ENCODE measurements around the gene GLIS2.

GLIS2 gene

DNA sequence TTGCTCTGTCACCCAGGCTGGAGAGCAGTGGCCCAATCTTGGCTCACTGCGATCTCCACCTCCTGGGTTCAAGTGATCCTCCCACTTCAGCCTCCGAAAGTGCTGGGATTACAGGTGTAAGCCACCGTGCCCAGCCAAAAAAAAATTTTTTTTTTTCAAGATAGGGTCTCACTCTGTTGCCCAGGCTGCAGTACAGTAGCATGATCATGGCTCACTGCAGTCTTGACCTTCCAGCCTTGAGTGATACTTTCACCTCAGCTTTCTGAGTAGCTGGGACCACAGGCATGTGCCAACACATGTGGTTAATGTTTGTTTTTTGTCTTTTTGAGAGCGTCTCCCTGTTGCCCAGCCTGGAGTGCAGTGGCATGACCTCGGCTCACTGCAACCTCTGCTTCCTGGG lies 37.0 kb downstream of the GLIS2 start:
- DNase-seq (ENCODE audit: low read depth): no peak

DNA sequence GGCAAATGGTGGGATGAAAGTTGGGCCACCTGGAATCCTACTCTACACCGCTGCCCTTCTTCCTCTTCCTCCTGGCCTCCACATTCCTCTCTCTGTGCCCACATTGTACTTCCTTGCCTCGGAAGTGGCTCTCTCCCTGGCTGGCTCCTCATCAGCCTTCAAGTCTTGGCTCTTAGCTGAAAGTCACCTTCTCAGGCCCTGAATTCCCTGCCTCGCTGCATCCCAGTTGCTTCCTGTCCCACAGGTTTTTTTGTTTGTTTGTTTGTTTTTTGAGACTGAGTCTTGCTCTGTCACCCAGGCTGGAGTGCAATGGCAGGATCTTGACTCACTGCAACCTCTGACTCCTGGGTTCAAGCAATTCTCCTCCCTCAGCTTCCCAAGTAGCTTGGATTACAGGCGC lies 37.8 kb downstream of the GLIS2 start:
- DNase-seq (ENCODE audit: low read depth): no peak

DNA sequence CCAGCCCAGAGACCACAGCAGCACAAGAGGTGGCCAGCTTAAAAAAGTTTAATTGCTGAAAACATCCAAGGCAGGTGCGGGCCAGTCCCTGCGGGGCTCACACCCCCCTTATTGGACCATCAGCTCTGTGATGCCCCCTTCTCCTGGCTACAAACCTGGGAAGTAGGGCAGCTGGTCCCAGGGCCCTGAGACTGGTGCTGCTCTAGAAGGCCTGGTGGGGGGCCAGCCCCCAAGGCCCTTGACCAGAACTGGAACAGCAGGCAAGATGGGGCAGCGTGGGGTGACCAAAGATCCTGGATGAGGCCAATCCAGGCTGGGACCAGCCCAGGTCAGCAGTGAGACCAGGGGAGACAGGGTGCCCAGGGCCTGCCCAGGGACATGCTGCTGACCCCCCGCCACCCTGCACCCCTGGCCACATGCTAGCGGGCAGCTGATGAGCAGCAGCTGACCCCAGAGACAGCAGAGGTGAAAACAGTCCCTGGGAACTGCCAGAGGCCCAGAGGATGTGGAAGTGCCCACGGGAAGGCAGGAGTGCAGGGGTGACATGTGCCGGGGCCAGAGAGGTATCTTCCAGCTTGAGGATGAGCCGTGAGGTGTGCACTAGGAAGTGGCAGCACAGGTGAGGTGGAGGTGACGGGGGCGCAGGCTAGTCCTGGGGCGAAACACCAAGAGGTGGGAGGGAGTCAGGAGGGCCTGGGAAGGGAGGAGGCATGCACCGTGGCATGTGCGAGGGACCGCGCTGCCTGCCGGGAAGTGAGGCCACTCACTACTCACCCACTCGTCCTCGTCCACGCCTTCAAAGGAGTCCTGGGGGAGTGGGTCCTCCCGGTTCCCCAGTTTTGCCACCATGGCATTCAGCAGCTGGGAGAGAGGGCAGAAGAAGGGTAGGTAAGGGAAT lies 38.9 kb downstream of the GLIS2 start:
- no peak for DNase-seq (ENCODE audit: low read depth)

DNA sequence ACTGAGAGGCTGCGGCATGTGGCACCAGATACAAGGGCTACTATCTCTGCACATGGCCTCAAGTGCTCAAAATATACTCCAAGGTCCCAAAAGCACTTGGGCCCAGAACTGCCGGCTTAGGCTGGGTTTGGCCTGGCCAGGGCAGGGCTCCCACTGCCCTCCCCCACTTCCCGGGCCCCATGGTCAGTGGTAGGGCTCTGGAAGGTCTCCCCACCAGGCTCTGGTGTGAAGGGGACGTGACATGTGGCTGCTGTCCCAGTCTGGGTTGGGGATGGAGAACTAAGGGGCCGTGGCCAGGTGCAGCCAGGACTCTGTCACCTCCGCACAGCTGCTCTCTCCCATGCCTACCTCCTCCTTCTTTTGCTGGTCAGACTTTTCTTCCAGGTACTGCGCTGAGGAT lies 41.0 kb downstream of the GLIS2 start:
- DNase-seq (ENCODE audit: low read depth): no peak

DNA sequence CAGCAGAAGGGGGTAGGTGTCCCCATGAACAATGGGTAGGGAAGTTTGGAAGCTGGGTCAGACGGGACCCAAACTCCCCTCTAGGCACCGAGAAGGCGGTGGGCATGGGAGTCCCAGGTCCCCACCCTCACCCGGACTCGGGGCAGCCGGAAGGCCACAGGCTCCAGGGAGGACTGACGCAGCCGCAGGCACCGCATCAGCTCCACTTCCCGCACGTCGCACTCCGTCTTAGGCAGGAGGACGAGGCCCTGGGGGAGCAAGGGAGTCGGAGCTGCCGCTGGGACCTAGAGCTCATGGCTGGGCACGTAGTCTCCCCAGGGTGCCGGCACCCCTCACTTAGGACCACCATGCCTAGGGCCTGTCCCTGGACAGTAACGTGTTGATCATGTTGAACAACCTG lies 42.4 kb downstream of the GLIS2 start:
- DNase-seq (ENCODE audit: low read depth): no peak

DNA sequence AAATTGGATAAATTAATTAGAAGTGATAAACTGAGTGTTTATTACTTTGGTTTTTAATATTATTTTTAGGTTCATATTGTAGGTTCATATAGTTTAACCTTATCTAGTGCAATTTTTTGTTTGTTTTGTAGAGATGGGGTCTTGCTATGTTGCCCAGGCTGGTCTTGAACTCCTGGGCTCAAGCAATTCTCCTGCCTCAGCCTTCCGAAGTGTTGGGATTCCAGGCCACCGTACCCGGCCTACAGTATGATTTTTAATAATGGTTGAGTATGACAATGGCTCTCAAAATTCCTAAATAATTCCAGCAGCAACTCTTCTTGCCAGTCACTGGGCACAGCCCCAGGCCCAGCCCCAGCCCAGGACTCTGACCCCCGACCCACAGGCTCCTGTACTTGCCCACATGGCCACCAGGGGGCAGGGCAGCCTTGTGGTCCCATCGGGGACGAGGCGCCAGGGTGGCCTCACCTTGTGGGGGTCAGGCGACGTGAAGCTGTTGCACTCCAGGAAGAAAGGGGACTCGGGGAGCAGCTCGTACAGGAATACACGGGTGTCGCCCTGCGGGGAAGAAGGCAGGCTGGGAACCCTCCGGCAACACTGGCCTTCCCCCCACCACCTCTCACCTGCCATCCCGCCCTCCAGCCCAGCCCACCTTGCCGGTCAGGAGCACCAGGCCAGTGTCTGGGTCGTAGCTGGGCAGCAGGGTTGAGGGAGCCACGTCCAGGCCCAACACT lies 43.1 kb downstream of the GLIS2 start:
- no peak for DNase-seq (ENCODE audit: low read depth)

DNA sequence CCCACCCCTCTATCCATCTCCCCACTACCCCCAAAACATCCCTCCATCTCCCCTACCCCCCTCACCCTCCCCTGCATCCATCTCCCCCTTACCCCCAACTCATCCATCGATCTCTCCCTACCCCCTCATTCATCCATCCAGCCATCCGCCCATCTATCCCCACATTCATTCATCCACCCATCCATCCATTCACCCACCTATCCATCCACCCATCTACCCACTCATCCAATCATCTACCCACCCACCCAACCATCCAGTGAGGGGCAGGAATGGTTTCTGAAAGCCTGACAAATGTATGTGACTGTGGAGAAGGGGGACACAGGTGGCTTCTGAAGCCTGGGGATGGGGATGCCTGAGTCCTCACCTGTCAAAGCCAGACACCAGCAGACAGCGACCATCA lies 44.0 kb downstream of the GLIS2 start:
- DNase-seq (ENCODE audit: low read depth): no peak

DNA sequence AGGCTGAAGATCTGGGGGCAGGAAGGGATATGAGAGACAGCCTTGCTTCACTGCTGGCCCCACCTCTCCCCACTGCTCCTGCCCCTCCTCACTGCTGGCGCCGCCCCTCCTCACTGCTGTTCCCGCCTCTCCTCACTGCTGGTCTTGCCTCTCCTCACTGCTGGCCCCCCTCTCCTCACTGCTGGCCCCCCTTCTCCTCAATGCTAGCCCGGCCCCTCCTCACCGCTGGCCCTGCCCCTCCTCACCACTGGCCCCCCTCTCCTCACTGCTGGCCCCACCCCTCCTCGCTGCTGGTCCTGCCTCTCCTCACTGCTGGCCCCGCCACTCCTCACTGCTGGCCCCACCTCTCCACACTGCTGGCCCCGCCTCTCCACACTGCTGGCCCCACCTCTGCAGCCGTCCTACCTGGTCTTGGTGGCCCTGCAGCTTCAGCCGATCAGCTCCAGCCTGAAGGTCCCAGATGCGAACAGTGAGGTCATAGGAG lies 44.7 kb downstream of the GLIS2 start:
- no peak for DNase-seq (ENCODE audit: low read depth)

DNA sequence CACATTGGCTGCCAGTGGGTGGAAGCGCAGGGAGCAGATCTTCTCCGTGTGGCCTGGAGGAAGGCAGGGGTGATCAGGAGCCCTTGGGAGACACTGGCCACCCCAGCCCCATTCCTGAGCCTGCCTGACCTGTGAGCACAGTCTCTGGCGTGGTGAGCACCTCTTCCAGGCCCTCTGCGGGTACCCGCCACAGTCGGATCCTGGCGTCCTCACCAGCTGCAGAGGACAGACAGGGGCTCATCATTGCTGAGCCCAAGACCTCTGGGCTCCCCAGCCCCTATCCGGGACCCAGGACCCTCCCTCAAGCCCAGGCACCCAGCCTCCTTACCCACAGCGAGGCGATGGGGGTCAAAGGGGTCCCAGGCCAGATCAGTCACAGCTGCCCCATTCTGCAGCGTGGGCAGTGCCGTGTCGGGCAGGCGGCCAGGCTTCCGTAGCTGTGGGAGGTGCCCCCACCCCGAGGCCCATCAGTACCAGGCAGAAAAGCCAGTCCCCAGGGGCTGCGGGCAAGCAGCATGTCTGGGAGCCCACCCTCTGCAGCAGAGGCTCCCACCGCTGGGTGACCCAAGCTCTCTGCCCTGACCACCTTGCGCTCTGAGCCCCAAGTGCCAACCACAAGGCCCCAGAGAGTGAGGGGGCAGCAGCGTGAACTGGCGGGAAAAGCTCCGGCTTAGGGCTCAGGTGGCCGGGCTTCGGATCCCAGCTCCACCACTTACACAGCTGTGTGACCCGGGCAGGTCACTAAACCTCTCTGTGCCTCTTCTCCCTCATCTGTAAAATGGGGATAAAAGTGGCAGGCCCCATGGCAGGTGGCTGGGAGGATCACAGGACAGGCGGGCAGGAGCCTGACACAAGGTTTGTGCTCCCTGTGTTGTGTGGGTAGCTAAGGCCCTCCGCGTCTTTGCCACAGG lies 45.4 kb downstream of the GLIS2 start:
- DNase-seq (ENCODE audit: low read depth): no peak

DNA sequence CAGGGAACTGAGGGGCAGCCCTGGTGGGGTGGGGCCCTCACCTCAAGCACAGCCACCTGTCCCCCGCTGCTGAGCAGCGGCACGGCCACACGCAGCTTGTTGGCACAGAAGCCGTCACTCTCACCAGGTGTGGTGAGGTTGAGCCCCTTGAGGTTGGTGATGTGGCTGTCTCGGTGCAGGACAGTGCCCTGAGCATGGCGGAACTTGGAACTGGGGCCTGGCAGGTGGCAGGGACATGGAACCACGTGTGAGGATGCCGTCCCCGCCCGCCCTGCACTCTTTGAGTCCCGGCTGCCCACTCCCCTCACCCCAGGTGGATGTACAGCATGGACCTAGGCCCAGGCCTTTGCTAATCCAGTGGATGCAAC lies 46.1 kb downstream of the GLIS2 start:
- DNase-seq (ENCODE audit: low read depth): no peak

DNA sequence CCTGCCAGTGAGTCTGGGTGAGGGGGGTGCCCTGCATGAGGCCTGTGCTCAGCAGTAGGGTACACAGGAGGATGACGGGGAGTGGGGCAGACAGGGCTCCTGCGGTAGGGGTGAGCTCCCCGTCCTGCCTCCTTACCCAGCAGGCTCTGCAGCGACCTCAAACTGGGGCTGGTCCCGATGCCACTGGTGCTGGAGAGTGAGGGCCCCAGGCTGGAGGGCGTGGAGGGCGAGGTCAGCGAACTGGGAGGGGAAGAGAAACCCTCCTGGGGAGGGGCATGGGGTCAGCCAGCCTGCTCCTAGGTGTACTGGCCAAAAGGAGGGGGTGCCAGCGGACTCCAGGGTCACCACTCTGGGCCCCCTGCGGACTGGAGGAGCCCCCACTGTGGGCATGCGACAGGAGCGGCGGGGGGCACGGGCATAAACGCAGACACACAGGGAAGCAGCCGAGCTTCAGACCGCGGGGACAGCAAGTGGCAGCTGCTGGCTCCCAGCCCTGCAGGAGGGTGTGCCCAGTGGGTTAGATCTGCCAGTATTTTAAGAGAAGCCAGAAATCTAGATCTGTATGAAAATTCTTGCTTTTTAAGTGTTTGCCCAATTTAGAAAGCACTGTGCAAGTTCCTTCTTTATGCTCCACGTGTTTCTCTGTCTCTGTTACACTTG lies 46.7 kb downstream of the GLIS2 start:
- no peak for DNase-seq (ENCODE audit: low read depth)

DNA sequence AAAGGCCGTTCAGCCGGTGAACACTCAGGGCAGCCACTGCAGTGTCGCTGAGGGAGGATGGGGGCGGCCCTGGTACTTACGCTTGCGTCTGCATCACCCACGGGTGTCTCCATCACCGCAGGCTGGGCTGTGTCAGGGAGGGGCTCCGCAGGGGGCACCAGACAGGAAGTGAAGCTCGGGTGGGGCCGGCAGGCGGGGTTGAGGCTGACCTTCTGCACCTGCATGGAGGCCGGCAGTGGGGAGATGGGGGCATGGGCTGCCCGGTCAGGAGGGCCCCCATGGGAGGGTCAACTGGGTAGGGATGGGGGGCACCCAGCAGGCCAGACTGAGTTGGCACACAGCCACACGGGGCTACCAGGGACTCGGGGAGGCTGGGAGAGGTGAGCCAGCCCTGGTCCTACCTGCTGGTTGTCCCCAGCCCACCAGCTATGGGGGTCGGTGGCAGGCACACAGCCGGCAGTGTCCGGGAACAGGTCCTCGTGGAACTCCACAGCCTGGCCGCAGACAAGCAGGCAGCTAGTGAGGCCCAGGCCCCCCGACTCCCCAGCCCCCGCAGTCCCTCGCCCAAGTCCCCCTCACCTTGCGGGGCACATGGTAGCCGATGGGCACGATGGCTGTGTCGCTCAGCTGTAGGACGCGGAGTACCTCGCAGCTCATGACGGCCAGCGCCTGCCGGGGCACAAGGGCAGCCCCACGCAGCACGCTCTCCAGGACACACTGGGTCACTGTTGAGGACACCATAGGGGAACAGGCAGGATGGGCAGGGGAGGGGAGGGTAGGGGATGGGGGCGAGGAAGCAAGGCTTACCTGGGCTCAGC lies 48.5 kb downstream of the GLIS2 start:
- DNase-seq (ENCODE audit: low read depth): no peak

DNA sequence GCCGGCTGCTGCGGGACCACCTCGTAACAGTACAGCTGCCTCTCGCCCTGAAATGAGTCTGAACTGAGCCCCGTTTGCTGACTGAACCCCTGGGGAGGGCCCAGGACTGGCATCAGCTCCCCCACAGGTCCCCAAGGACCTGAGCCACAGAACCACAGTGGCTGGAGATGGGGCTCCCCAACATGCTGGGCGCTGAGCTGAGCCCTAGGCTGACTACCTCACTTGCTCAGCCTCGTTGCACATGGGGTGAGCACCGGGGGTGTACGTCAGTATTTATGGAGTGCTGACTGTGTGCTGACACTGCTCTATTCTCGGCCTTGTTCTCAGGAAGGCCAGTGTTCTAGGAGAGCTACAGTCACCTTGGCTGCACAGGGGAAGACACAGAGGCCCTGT lies 49.1 kb downstream of the GLIS2 start:
- DNase-seq (ENCODE audit: low read depth): no peak

DNA sequence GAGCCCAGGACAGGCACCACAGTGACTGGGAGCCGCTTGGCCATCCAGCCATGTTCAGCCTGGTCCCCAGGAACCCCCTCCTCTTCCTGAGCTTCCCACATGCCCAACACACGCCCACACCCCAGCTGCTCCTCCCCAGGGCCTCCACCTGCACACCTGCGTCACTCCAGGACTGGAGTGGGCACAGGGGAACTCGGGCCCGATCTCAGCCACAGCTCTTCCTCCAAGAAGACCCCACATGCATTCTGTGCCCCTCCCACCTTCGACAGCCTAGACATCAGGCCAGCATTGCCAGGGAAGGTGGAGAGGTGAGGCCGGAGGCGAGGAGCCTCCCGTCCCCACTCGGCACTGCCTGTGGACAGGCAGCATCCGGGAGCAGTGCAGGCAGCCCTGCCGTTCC lies 49.7 kb downstream of the GLIS2 start:
- no peak for DNase-seq (ENCODE audit: low read depth)

DNA sequence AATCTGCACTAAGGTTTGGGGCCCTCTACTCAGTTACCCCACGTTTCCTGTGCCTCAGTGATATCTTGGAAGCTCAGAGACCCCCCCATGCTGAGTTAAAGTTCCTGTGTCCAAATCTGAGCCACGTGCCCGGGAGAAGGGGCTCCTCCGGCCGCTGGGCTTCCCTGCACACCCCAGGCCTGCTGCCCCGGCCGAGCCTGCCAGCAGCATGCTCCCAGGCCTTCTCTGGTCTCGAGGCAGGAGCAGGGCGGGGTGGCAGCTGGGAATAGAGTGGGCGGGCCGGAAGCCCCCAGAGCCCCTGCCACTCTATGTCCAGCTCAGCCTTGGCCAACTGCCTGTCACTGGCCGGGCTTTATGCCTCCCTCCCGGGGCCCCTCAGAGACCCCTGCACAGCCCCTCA lies 50.1 kb downstream of the GLIS2 start:
- DNase-seq (ENCODE audit: low read depth): no peak

DNA sequence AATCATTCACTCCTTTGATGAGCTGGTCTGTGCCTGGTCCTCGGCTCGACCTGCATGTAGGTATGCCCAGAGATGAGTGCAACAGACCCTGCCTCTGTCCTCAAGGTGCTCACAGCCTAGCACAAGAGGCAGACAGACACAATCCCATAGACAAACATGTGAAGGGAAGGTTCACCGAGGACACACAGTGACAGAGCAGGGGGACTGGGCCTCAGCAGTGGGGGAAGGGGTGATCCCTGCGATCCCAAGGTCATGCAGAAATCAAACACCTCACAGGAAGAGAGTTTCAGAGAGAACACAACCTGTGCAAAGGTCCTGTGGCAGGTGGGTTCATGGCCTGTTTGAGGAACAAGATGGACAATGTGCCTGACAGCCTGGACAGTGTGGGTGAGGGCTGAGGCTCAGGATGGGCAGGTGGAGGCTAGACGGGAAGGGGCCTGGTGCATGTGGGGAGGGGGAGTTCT lies 51.6 kb downstream of the GLIS2 start:
- DNase-seq (ENCODE audit: low read depth): no peak

DNA sequence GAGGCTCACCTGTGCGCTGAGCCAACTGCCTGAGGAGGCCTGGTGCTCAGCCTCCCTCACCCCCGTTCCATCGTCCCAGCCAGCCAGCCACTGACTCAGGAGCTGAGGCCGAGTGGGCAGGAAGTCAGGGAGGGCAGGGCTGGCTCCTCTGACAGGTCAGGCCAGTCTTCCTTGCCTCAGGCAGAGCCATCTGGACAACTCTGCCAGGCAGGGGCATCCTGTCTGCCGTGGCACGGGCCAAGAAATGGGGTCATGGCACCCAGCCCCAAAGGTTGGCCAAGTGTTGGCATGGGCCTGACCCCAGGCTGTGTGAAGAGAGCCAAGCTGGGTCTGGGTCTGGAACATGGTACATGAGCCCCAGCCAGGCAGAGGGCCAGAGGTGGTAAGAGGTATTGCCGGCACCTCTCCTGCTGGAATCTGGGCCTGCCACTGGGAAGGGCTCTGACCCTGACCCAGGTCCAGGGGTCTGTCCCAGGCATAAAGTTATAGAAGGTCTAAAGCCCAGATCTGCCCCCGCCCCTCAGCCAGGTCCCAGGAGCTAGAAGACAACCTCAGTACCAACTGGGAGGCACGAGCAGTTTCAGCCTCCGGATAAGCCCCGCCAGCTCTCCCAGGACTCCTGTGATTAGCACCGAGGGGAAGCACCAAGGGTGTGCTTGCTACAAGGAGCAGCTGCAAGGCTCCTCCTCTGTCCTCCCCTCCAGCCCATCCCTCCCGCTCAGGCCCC lies 53.3 kb downstream of the GLIS2 start:
- DNase-seq (ENCODE audit: low read depth): no peak

DNA sequence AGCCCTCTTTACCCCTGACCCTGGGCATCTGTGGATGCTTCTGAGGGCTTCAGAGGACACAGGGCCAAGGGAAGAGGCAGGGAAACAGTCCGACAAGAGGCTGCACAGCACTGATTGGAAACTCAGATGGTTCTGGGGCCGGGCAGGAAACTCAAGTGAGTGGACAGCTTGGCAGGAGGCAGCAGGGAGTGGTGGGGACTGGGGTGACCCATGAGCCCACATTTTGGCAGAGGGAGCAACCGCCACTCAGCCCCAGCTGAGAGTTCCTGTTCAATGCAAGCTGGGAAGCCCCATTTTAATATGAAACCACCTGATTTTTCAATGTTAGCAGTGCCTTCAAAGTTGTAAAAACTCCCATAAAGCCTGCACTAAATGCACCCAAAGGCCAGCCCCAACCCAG lies 54.3 kb downstream of the GLIS2 start:
- DNase-seq (ENCODE audit: low read depth): no peak

DNA sequence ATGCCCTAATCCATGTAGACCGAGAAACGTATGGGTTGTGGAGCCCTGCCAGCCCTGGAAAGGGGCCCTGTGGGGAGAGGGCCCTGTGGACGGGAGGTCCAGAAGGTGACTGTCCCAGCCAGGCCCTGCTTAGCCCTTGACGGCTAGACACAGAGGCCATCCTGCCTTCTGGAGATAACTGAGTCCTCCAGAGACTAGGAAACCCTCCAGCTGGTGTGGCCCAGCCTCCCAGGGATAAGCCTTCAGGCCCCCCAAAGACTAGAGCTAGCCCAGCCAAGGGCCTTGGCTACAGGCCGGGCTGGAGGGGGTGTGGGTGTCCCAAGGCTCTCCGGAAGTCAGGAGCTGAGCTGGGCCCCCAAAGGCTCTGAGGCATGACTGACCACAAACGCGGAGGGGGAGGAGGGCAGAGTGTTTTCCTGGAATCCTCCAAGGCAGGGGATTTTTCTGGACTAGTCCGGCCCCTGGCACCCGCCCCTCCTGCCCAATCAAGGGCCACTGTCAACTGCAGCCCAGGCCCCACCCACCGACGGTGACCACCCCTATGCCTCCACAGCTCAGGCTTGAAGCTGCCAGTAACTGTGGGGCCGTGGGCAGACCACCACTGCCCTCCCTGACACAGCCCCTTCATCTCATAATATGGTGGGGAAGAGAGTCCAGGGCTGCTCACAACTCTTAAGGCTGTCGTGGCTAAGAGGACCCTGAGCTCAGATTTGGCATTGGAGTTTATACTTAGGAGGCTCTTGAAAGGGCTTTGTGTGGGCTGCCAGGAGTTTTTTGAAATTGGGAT lies 54.9 kb downstream of the GLIS2 start:
- no peak for DNase-seq (ENCODE audit: low read depth)

Data from GM04503 (cell line).